ENCODE results near the gene SHROOM2.

SHROOM2 gene

DNA sequence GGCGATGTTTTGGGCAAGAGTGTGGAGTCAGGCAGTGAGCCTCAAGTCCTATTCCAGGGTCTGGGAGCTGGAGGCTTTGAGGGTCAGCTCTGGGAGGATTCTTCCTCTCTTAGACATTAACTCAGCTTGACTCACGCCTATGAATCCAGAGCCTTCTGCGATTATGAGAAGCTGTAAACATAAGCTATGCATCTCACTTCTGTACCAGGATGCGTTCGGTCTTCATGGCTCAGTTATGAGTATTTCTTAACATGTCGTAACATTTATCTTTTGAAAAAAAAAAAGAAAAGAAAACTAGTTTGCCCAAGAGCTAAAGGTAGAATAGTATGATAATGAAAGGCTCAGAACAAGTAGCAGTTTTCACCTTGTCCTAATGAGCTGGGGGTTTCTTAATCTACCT, 4.6 kb downstream of the SHROOM2 start:
- in situ Hi-C loops (cut with MboI; ENCODE audit: low pct_unique_long_range_greater_than_20kb, low sequenced_read_pairs, unreplicated experiment), result no loop called here
- TF ChIP-seq, protein P1, sequence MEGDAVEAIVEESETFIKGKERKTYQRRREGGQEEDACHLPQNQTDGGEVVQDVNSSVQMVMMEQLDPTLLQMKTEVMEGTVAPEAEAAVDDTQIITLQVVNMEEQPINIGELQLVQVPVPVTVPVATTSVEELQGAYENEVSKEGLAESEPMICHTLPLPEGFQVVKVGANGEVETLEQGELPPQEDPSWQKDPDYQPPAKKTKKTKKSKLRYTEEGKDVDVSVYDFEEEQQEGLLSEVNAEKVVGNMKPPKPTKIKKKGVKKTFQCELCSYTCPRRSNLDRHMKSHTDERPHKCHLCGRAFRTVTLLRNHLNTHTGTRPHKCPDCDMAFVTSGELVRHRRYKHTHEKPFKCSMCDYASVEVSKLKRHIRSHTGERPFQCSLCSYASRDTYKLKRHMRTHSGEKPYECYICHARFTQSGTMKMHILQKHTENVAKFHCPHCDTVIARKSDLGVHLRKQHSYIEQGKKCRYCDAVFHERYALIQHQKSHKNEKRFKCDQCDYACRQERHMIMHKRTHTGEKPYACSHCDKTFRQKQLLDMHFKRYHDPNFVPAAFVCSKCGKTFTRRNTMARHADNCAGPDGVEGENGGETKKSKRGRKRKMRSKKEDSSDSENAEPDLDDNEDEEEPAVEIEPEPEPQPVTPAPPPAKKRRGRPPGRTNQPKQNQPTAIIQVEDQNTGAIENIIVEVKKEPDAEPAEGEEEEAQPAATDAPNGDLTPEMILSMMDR (IDR thresholded peaks at IDR 0.05; ENCODE audit: extremely low read depth, insufficient read depth, missing control alignments), result no peak
- DNase-seq (ENCODE audit: low spot score), result no peak

DNA sequence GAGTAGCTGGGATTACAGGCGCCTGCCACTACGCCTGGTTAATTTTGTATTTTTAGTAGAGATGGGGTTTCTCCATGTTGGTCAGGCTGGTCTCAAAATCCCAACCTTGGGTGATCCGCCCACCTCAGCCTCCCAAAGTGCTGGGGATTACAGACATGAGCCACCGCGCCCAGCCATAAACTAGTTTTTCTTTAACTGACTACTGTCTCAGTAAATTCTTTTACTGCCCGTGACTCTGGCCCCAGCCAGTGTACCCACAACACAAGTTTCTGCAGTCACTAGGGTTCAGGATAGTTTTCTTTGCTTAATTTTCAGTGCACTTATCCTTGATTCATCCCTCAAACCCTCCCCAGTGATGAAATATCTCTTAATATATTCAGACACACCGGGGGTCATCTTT, 8.3 kb downstream of the SHROOM2 start:
- no peak for DNase-seq (ENCODE audit: low spot score)
- in situ Hi-C loops (cut with MboI; ENCODE audit: low pct_unique_long_range_greater_than_20kb, low sequenced_read_pairs, unreplicated experiment), result no loop called here
- TF ChIP-seq, protein P1 (IDR thresholded peaks at IDR 0.05; ENCODE audit: extremely low read depth, insufficient read depth, missing control alignments), result no peak

DNA sequence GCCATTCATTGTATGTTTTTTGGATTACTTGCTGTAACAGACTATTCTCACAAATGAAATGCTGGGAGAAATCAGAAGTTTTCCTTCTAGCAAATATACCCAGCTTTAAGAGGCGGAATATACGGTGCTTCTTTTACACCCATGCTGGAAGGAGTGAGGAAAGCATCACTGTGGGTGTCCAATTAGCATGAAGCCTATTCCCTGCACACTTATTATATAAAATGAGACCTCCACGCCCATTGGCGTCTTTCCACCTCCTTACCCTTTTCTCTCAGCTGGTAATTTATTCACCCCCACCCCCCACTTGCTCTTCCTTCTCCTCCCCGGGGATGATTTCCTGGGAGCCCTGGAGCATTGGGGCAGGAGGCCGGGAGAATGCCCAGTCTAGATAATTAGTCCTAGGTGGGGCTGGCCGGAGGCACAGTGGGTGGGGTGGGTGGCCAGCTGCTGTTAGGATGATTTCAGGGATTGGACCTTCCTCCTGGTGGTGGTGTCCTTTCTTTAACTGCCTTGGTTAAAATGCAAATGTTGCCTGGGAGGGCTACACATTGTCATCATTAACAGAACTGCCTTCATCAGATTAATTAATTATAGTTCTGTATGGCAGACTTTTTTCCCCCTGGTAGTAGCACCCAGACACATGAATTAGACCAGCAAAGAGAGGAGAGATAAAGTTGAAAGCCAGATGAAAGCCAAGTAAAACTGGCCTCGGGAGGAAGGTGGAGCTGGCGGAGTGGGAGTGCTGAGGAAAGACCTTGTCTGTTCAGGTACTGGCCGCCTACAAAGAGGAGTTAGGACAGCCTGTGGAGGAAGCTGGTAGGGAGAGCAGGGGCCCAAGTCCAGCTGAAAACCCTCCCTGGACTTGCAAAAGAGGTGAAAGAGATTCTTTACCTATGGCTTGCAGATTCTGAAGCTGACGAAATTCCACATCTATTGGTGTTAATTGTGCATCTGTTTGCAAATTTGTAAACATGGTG, 11.4 kb downstream of the SHROOM2 start:
- in situ Hi-C loops (cut with MboI; ENCODE audit: low pct_unique_long_range_greater_than_20kb, low sequenced_read_pairs, unreplicated experiment), result no loop called here
- TF ChIP-seq, protein P1 (IDR thresholded peaks at IDR 0.05; ENCODE audit: extremely low read depth, insufficient read depth, missing control alignments), result no peak
- DNase-seq (ENCODE audit: low spot score), result no peak

DNA sequence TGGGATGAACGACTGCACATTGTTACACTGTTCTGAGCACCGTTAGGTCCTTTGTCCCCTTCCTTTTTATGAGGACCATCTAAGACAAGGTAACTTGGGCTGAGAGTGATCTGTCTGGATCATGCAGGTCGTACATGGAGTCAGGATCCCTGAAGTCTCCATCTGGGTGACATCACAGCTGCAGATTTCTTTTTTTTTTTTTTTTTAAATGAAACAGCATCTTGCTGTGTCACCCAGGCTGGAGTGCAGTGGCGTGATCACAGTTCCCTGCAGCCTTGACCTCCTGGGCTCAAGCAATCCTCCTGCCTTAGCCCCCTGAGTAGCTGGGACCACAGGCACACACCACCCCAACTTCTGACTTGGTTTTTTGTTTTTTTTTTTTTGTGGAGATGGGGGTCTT, 16.5 kb downstream of the SHROOM2 start:
- TF ChIP-seq, protein P1 (IDR thresholded peaks at IDR 0.05; ENCODE audit: extremely low read depth, insufficient read depth, missing control alignments), result no peak
- DNase-seq (ENCODE audit: low spot score), result no peak
- in situ Hi-C loops (cut with MboI; ENCODE audit: low pct_unique_long_range_greater_than_20kb, low sequenced_read_pairs, unreplicated experiment), result no loop called here

DNA sequence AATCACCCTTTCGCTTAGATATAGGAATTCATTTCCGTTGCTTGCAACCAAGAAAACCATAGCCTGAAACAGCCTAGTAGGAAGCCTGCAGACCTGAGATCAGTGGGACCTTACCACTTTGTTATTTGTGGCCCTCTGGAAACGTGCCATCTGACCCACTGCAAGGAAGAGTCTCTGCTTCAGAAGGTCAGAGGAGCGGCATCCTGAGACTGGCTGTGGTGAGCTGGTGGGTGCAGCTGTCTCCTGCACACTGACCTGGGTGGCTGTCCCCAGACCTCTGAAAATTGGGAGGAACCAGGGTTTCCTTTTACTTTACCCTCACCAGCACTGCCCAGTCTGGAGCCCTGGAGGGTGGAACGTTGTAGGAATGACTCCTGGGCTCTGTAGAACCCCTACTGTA, 18.2 kb downstream of the SHROOM2 start:
- DNase-seq (ENCODE audit: low spot score), result no peak
- in situ Hi-C loops (cut with MboI; ENCODE audit: low pct_unique_long_range_greater_than_20kb, low sequenced_read_pairs, unreplicated experiment), result no loop called here
- TF ChIP-seq, protein P1 (IDR thresholded peaks at IDR 0.05; ENCODE audit: extremely low read depth, insufficient read depth, missing control alignments), result no peak

DNA sequence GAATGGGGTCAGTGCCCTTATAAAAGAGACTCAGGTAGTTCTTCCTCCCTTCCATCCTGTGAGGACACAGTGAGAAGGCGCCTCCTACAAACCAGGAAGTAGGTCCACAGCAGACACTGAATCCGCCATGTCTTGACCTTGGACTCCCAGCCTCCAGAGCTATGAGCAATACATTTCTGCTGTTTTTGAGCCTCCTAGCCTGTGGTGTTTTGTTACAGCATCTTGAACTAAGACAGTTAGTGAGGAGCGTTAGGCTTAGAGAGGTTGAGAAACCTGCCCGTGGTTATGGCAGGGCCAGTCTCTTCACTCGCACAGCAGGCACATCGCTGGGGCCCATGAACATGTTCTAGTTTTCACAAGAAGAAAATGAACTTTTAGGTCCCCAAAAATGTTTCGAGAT, 19.7 kb downstream of the SHROOM2 start:
- in situ Hi-C loops (cut with MboI; ENCODE audit: low pct_unique_long_range_greater_than_20kb, low sequenced_read_pairs, unreplicated experiment), result no loop called here
- TF ChIP-seq, protein P1 (IDR thresholded peaks at IDR 0.05; ENCODE audit: extremely low read depth, insufficient read depth, missing control alignments), result no peak
- DNase-seq (ENCODE audit: low spot score), result no peak
